Neural progenitor cell (in vitro differentiated cells): Measurements from ENCODE around the gene SLFN14. TPM values are rescaled to one million over a fixed set of nuclear protein-coding genes. Genes with fewer than 3 reads are reported as not detected.
"Not testable (repeated sequence)": the region's sequence is repeated elsewhere in the genome, so short reads cannot be mapped to it uniquely, and the experiment has no call there.

Experiments
- DNase-seq: peaks from one replicate; pipeline ENCODE4 v3.0.0-alpha.2; 2016; ENCODE audit warnings: low spot score
- H2AFZ ChIP-seq: fragments of 200-600 bp; sonication (generic); replicated peaks from 2 replicates; pipeline ENCODE4 v1.6.1; 2016; ENCODE audit warnings: antibody characterized with exemption
- H3F3A ChIP-seq: fragments of 200-600 bp; sonication (generic); 2 replicates; pipeline ENCODE4 v1.6.1; 2016; ENCODE audit warnings: antibody characterized with exemption, low read depth
- H3K27ac ChIP-seq: fragments of 200-600 bp; sonication (generic); 2 replicates; pipeline ENCODE4 v1.5.1; 2016; ENCODE audit warnings: mild to moderate bottlenecking
- H3K27me3 ChIP-seq: fragments of 200-600 bp; sonication (generic); 2 replicates; pipeline ENCODE4 v1.6.1; 2016; ENCODE audit warnings: mild to moderate bottlenecking, moderate library complexity
- H3K36me3 ChIP-seq: fragments of 200-600 bp; sonication (generic); 2 replicates; pipeline ENCODE4 v1.5.1; 2016
- H3K4me1 ChIP-seq: fragments of 200-600 bp; sonication (generic); 2 replicates; pipeline ENCODE4 v1.6.1; 2016; ENCODE audit warnings: mixed run types
- H3K4me2 ChIP-seq: fragments of 200-600 bp; sonication (generic); 2 replicates; pipeline ENCODE4 v1.6.1; 2016
- H3K4me3 ChIP-seq: fragments of 200-600 bp; sonication (generic); 2 replicates; pipeline ENCODE4 v1.5.1; 2016
- H3K79me2 ChIP-seq: fragments of 200-600 bp; sonication (generic); 2 replicates; pipeline ENCODE4 v1.6.1; 2016; ENCODE audit warnings: low read depth
- H3K9ac ChIP-seq: fragments of 200-600 bp; sonication (generic); 2 replicates; pipeline ENCODE4 v1.6.1; 2016
- H3K9me3 ChIP-seq: fragments of 200-600 bp; sonication (generic); 2 replicates; pipeline ENCODE4 v1.5.1; 2016; ENCODE audit warnings: low read depth
- H4K20me1 ChIP-seq: fragments of 200-600 bp; sonication (generic); 2 replicates; pipeline ENCODE4 v1.6.1; 2016; ENCODE audit warnings: low read depth
- H3K27ac Mint-ChIP-seq: 3 replicates; pipeline ENCODE4 v1.8.0; 2021; ENCODE audit warnings: mixed read lengths
- H3K27me3 Mint-ChIP-seq: 2 replicates; pipeline ENCODE4 v1.8.0; 2022; ENCODE audit warnings: low read depth, mild to moderate bottlenecking, inconsistent platforms, moderate library complexity, mixed read lengths; ENCODE audit not compliant: insufficient read depth
- H3K36me3 Mint-ChIP-seq: 3 replicates; pipeline ENCODE4 v1.8.0; 2021; ENCODE audit warnings: mixed read lengths
- H3K4me1 Mint-ChIP-seq: 3 replicates; pipeline ENCODE4 v1.8.0; 2021; ENCODE audit warnings: mixed read lengths
- H3K4me3 Mint-ChIP-seq: 3 replicates; pipeline ENCODE4 v1.8.0; 2021; ENCODE audit warnings: mild to moderate bottlenecking, moderate library complexity, mixed read lengths
- H3K9me3 Mint-ChIP-seq: 3 replicates; pipeline ENCODE4 v1.8.0; 2020; ENCODE audit warnings: mixed read lengths
- EZH2 ChIP-seq: fragments of 200-600 bp; sonication (generic); IDR thresholded peaks from 2 replicates; pipeline ENCODE4 v1.6.1; 2017; ENCODE audit warnings: antibody characterized with exemption, mild to moderate bottlenecking, moderate library complexity
- EZH2phosphoT487 ChIP-seq: fragments of 200-600 bp; sonication (generic); IDR thresholded peaks from 2 replicates; pipeline ENCODE4 v1.6.1; 2017; ENCODE audit warnings: antibody characterized with exemption
- total RNA-seq: library from RNA; depleted of rRNA; stranded (reverse); fragments of >200 nt; gene quantifications from 2 replicates; pipeline ENCODE4 v1.2.3, GENCODE V29; 2015; ENCODE audit warnings: low replicate concordance
- TF ChIP-seq, protein P1 (sequence below): fragments of 200-600 bp; sonication (generic); IDR thresholded peaks from 2 replicates; pipeline ENCODE4 v1.5.1; 2017; ENCODE audit warnings: antibody characterized with exemption, mild to moderate bottlenecking

SLFN14 gene
- total RNA-seq, 1 donor from 2014 or later = not detected

DNA sequence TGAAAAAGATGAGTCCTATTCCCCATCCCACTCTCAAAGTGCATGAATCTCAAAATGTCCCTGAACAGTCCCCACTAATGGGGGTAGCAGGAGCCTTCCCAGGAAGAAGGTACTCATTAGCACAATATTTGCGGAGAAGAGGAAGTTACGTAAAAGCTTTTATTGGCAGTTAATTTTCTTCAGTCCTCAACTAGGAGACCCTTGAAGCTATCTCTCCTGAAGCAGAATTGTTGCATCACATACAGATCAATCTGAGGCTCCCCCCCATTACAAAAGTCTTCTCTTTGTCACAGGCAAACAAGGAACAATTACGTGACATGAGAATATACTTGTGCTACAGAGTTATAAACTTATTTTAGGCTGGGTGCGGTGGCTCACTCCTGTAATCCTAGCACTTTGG is 37.3 kb downstream of the SLFN14 start:
- H3K4me1 ChIP-seq = no peaks in the 10 kb centered on the region
- H3K9me3 ChIP-seq = no peaks in the 10 kb centered on the region
- TF ChIP-seq EZH2 (no peak), EZH2phosphoT487 (no peak)
- TF ChIP-seq, protein P1, sequence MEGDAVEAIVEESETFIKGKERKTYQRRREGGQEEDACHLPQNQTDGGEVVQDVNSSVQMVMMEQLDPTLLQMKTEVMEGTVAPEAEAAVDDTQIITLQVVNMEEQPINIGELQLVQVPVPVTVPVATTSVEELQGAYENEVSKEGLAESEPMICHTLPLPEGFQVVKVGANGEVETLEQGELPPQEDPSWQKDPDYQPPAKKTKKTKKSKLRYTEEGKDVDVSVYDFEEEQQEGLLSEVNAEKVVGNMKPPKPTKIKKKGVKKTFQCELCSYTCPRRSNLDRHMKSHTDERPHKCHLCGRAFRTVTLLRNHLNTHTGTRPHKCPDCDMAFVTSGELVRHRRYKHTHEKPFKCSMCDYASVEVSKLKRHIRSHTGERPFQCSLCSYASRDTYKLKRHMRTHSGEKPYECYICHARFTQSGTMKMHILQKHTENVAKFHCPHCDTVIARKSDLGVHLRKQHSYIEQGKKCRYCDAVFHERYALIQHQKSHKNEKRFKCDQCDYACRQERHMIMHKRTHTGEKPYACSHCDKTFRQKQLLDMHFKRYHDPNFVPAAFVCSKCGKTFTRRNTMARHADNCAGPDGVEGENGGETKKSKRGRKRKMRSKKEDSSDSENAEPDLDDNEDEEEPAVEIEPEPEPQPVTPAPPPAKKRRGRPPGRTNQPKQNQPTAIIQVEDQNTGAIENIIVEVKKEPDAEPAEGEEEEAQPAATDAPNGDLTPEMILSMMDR = no peak
- Mint-ChIP-seq H3K9me3 (peaks cover 4% of the 10 kb centered on the region), H3K27ac (no peak overlapping the region), H3K36me3 (no peaks in the 10 kb centered on the region), H3K4me3 (no peak overlapping the region), H3K27me3 (peaks cover 6% of the 10 kb centered on the region), H3K4me1 (no peaks in the 10 kb centered on the region)
- no peak overlapping the region for H3K9ac ChIP-seq
- no peak overlapping the region for H3K27ac ChIP-seq
- H3K4me3 ChIP-seq = no peak overlapping the region
- H4K20me1 ChIP-seq = no peaks in the 10 kb centered on the region
- no peaks in the 10 kb centered on the region for H3K79me2 ChIP-seq
- H3K27me3 ChIP-seq = peaks cover 6% of the 10 kb centered on the region
- no peak overlapping the region for H3K4me2 ChIP-seq
- H3F3A ChIP-seq = no peaks in the 10 kb centered on the region
- H3K36me3 ChIP-seq = no peaks in the 10 kb centered on the region
- no peak overlapping the region for H2AFZ ChIP-seq
- no peak for DNase-seq

DNA sequence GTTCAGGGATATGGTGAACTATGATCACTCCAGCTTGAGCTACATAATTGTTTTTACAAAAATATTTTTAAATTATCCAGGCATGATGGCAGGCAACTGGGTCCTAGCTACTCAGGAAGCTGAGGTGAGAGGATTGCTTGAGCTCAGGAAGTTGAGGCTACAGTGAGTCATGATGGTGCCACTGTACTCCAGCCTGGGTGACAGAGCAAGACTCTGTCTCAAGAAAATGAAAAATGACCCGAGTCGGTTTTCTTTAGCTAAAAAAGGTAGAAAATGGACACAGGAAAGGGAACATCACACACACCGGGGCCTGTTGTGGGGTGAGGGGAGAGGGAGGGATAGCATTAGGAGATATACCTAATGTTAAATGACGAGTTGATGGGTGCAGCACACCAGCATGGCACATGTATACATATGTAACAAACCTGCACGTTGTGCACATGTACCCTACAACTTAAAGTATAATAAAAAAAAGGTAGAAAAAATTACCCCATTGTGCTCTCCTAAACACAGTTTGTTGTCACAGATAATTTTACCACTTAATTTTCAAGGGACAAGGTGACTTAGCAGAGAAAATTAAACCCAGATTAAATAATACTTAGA is 38.9 kb downstream of the SLFN14 start:
- not testable (repeated sequence) for H3K27ac ChIP-seq, H4K20me1 ChIP-seq, H3K27me3 Mint-ChIP-seq, H3K4me3 ChIP-seq, H3K36me3 ChIP-seq, H3K9me3 Mint-ChIP-seq, H3K27ac Mint-ChIP-seq, H3K4me2 ChIP-seq, DNase-seq, H3K9ac ChIP-seq, H3K4me1 Mint-ChIP-seq, H3K79me2 ChIP-seq, H3K4me3 Mint-ChIP-seq, H3K9me3 ChIP-seq, H2AFZ ChIP-seq, H3F3A ChIP-seq, H3K4me1 ChIP-seq, H3K36me3 Mint-ChIP-seq
- H3K27me3 ChIP-seq = peaks cover 12% of the 10 kb centered on the region

DNA sequence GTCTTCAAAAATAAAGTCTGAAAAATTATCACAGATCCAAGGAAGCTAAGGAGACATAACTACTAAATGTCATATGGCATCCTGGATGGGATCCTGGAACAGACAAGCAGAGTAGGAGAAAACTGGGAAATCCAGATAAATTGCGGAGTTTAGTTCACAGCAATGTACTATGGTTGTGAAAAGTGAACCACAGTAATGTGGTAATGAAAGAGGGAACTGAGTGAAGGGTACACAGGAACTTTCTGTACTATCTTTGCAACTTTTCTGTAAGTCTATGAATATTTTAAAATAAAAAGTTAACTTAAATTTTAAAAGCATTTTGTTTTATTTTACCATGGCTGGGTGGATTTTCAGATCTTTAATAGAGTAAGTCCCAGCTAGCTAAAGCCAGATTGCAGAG is 39.5 kb downstream of the SLFN14 start:
- Histone ChIP-seq H3K79me2 (no peaks in the 10 kb centered on the region), H3K36me3 (no peaks in the 10 kb centered on the region), H3F3A (no peaks in the 10 kb centered on the region), H3K9me3 (no peaks in the 10 kb centered on the region), H3K4me1 (no peaks in the 10 kb centered on the region), H3K27ac (no peak overlapping the region), H4K20me1 (no peaks in the 10 kb centered on the region), H2AFZ (no peak overlapping the region), H3K27me3 (peaks cover 15% of the 10 kb centered on the region), H3K4me3 (no peak overlapping the region), H3K9ac (no peak overlapping the region), H3K4me2 (no peak overlapping the region)
- TF ChIP-seq EZH2phosphoT487 (no peak), EZH2 (no peak)
- TF ChIP-seq, protein P1 = no peak
- no peak overlapping the region for H3K4me3 Mint-ChIP-seq
- no peaks in the 10 kb centered on the region for H3K36me3 Mint-ChIP-seq
- peaks cover 6% of the 10 kb centered on the region for H3K9me3 Mint-ChIP-seq
- H3K4me1 Mint-ChIP-seq = no peaks in the 10 kb centered on the region
- H3K27ac Mint-ChIP-seq = no peak overlapping the region
- no peak for DNase-seq
- H3K27me3 Mint-ChIP-seq = peaks cover 8% of the 10 kb centered on the region

- Mint-ChIP-seq H3K9me3 (peaks cover 6% of the 10 kb centered on the region), H3K27me3 (peaks cover 12% of the 10 kb centered on the region), H3K4me1 (no peaks in the 10 kb centered on the region), H3K4me3 (no peak overlapping the region), H3K27ac (no peak overlapping the region), H3K36me3 (no peaks in the 10 kb centered on the region)
- Histone ChIP-seq H3K4me3 (no peak overlapping the region), H3K4me1 (no peaks in the 10 kb centered on the region), H3K79me2 (no peaks in the 10 kb centered on the region), H3K4me2 (no peak overlapping the region), H4K20me1 (no peaks in the 10 kb centered on the region), H2AFZ (no peak overlapping the region), H3F3A (no peaks in the 10 kb centered on the region), H3K36me3 (no peaks in the 10 kb centered on the region), H3K9me3 (no peaks in the 10 kb centered on the region), H3K27me3 (peaks cover 25% of the 10 kb centered on the region), H3K9ac (no peak overlapping the region), H3K27ac (no peak overlapping the region)
- DNase-seq = no peak
- TF ChIP-seq EZH2phosphoT487 (no peak), EZH2 (no peak)
- TF ChIP-seq, protein P1 = no peak
These were observed 40.6 kb downstream of the SLFN14 start for GRCh38 chr17:35519906-35520442.
